WTC11 (cell line): ENCODE measurements around the gene SNRNP70. TPM values are rescaled to one million over a fixed set of nuclear protein-coding genes. Genes with fewer than 3 reads are reported as not detected.
A peak's percentile ranks its signal among the peaks of the same experiment; 100 is the strongest.

Experiments used
- CREB1 ChIP-seq: sonication (generic); formaldehyde crosslinking; IDR thresholded peaks from 2 replicates; pipeline ENCODE4 v1.8.0; 2023; ENCODE audit warnings: mild to moderate bottlenecking, missing genetic modification reagents
- ETV6 ChIP-seq: sonication (generic); formaldehyde crosslinking; IDR thresholded peaks from 2 replicates; pipeline ENCODE4 v1.8.1; 2022; ENCODE audit warnings: mild to moderate bottlenecking, missing genetic modification reagents
- FOXK1 ChIP-seq: sonication (generic); formaldehyde crosslinking; IDR thresholded peaks from 2 replicates; pipeline ENCODE4 v1.8.0; 2022; ENCODE audit warnings: mild to moderate bottlenecking, moderate library complexity, missing genetic modification reagents
- IRF2 ChIP-seq: sonication (generic); formaldehyde crosslinking; IDR thresholded peaks from 2 replicates; pipeline ENCODE4 v1.8.0; 2022; ENCODE audit warnings: low read depth, missing genetic modification reagents, borderline replicate concordance
- SOX15 ChIP-seq: fragments of 250-450 bp; sonication (Bioruptor Pico); IDR thresholded peaks from 2 replicates; pipeline ENCODE4 v1.9.0; 2021; ENCODE audit warnings: mild to moderate bottlenecking
- ZNF138 ChIP-seq: sonication (generic); formaldehyde crosslinking; conservative IDR thresholded peaks from 2 replicates; pipeline ENCODE4 v1.8.1; 2022; ENCODE audit warnings: mild to moderate bottlenecking, moderate library complexity, missing genetic modification reagents
- ZNF263 ChIP-seq: sonication (generic); formaldehyde crosslinking; IDR thresholded peaks from 2 replicates; pipeline ENCODE4 v1.8.1; 2022; ENCODE audit warnings: low read depth, mild to moderate bottlenecking, moderate library complexity, missing genetic modification reagents
- ZNF416 ChIP-seq: fragments of 250-450 bp; sonication (Bioruptor Pico); IDR thresholded peaks from 2 replicates; pipeline ENCODE4 v1.9.0; 2021; ENCODE audit warnings: mild to moderate bottlenecking, inconsistent platforms
- ZNF423 ChIP-seq: fragments of 250-450 bp; sonication (Bioruptor Pico); IDR thresholded peaks from 2 replicates; pipeline ENCODE4 v2.1.2; 2022; ENCODE audit warnings: mild to moderate bottlenecking, moderate library complexity
- total RNA-seq: library from RNA; stranded (reverse); gene quantifications from 3 replicates; pipeline ENCODE4 v1.2.3, GENCODE V29; 2021
- TF ChIP-seq, protein P1 (sequence below): sonication (generic); formaldehyde crosslinking; IDR thresholded peaks from 2 replicates; pipeline ENCODE4 v1.8.0; 2022; ENCODE audit warnings: missing genetic modification reagents
- TF ChIP-seq, protein P2 (sequence below): sonication (generic); formaldehyde crosslinking; conservative IDR thresholded peaks from 2 replicates; pipeline ENCODE4 v1.8.1; 2023; ENCODE audit warnings: mild to moderate bottlenecking, low read depth, missing genetic modification reagents, moderate library complexity
- TF ChIP-seq, protein P3 (sequence below): sonication (generic); formaldehyde crosslinking; IDR thresholded peaks from 2 replicates; pipeline ENCODE4 v1.8.1; 2023; ENCODE audit warnings: mild to moderate bottlenecking, moderate library complexity, missing genetic modification reagents
- TF ChIP-seq, protein P4 (sequence below): sonication (generic); formaldehyde crosslinking; IDR thresholded peaks from 2 replicates; pipeline ENCODE4 v1.8.1; 2022; ENCODE audit warnings: low read depth, missing genetic modification reagents, borderline replicate concordance
- TF ChIP-seq, protein P5 (sequence below): sonication (generic); formaldehyde crosslinking; IDR thresholded peaks from 2 replicates; pipeline ENCODE4 v1.8.1; 2022; ENCODE audit warnings: missing genetic modification reagents, borderline replicate concordance
- TF ChIP-seq, protein P6 (sequence below): fragments of 250-450 bp; sonication (Bioruptor Pico); IDR thresholded peaks from 2 replicates; pipeline ENCODE4 v2.1.2; 2022; ENCODE audit warnings: mild to moderate bottlenecking, moderate library complexity
- TF ChIP-seq, protein P7 (sequence below): fragments of 250-450 bp; sonication (Bioruptor Pico); IDR thresholded peaks from 2 replicates; pipeline ENCODE4 v1.9.0; 2021; ENCODE audit warnings: mild to moderate bottlenecking, borderline replicate concordance
- TF ChIP-seq, protein P8 (sequence below): sonication (generic); formaldehyde crosslinking; IDR thresholded peaks from 2 replicates; pipeline ENCODE4 v1.8.1; 2023; ENCODE audit warnings: mild to moderate bottlenecking, missing genetic modification reagents

SNRNP70 gene
- total RNA-seq, 1 experiment from 2014 or later = 266 TPM

DNA sequence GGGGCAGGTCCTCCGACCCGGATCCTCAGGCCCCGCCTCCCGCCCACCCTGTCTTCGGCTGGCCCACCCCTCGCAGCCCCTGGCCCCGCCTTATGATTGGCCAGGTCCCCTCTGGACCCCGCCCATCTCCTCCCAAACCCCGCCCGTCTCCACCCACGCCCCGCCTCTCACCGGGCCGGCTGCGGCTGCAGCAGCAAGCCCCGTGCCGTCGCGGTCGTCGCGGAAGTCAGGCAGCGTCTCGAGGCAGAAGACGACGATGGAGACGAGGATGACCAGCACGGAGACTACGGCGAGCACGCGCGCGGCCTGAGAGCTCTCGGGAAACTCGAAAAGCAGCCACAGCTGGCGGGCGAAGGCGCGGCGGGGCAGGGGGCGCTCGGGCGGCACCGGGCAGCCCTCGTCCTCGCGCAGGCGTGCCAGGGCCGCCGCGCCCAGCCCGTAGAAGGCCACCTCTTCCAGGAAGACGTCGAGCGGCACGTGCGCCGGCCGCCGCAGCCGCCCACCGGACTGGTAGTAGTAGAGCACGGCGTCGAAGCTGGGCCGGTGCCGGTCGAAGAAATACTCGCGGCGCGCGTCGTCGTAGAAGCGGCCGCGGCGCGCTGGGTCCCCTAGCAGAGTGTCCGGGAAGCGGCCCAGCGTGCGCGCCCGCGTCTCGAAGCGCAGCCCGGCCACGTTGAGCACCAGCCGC, 13.2 kb upstream of the SNRNP70 start (continued):
- TF ChIP-seq SOX15 = no peak
- TF ChIP-seq IRF2 (CRISPR knock-in tag) = no peak
- TF ChIP-seq, protein P1, sequence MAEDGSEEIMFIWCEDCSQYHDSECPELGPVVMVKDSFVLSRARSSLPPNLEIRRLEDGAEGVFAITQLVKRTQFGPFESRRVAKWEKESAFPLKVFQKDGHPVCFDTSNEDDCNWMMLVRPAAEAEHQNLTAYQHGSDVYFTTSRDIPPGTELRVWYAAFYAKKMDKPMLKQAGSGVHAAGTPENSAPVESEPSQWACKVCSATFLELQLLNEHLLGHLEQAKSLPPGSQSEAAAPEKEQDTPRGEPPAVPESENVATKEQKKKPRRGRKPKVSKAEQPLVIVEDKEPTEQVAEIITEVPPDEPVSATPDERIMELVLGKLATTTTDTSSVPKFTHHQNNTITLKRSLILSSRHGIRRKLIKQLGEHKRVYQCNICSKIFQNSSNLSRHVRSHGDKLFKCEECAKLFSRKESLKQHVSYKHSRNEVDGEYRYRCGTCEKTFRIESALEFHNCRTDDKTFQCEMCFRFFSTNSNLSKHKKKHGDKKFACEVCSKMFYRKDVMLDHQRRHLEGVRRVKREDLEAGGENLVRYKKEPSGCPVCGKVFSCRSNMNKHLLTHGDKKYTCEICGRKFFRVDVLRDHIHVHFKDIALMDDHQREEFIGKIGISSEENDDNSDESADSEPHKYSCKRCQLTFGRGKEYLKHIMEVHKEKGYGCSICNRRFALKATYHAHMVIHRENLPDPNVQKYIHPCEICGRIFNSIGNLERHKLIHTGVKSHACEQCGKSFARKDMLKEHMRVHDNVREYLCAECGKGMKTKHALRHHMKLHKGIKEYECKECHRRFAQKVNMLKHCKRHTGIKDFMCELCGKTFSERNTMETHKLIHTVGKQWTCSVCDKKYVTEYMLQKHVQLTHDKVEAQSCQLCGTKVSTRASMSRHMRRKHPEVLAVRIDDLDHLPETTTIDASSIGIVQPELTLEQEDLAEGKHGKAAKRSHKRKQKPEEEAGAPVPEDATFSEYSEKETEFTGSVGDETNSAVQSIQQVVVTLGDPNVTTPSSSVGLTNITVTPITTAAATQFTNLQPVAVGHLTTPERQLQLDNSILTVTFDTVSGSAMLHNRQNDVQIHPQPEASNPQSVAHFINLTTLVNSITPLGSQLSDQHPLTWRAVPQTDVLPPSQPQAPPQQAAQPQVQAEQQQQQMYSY (CRISPR knock-in tag) = peak; percentile 31; the same call in 1 of the 2 replicates
- TF ChIP-seq ZNF423 = no peak
- TF ChIP-seq FOXK1 (CRISPR knock-in tag) = peak; percentile 78
- TF ChIP-seq, protein P2, sequence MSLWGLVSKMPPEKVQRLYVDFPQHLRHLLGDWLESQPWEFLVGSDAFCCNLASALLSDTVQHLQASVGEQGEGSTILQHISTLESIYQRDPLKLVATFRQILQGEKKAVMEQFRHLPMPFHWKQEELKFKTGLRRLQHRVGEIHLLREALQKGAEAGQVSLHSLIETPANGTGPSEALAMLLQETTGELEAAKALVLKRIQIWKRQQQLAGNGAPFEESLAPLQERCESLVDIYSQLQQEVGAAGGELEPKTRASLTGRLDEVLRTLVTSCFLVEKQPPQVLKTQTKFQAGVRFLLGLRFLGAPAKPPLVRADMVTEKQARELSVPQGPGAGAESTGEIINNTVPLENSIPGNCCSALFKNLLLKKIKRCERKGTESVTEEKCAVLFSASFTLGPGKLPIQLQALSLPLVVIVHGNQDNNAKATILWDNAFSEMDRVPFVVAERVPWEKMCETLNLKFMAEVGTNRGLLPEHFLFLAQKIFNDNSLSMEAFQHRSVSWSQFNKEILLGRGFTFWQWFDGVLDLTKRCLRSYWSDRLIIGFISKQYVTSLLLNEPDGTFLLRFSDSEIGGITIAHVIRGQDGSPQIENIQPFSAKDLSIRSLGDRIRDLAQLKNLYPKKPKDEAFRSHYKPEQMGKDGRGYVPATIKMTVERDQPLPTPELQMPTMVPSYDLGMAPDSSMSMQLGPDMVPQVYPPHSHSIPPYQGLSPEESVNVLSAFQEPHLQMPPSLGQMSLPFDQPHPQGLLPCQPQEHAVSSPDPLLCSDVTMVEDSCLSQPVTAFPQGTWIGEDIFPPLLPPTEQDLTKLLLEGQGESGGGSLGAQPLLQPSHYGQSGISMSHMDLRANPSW (CRISPR knock-in tag) = no peak
- TF ChIP-seq, protein P3, sequence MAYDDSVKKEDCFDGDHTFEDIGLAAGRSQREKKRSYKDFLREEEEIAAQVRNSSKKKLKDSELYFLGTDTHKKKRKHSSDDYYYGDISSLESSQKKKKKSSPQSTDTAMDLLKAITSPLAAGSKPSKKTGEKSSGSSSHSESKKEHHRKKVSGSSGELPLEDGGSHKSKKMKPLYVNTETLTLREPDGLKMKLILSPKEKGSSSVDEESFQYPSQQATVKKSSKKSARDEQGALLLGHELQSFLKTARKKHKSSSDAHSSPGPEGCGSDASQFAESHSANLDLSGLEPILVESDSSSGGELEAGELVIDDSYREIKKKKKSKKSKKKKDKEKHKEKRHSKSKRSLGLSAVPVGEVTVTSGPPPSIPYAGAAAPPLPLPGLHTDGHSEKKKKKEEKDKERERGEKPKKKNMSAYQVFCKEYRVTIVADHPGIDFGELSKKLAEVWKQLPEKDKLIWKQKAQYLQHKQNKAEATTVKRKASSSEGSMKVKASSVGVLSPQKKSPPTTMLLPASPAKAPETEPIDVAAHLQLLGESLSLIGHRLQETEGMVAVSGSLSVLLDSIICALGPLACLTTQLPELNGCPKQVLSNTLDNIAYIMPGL (CRISPR knock-in tag) = peak; percentile 69; the same call in 1 of the 2 replicates
- peak; percentile 93 for TF ChIP-seq ETV6 (CRISPR knock-in tag)
- TF ChIP-seq ZNF263 = peak; percentile 55; the same call in 1 of the 2 replicates
- TF ChIP-seq, protein P4, sequence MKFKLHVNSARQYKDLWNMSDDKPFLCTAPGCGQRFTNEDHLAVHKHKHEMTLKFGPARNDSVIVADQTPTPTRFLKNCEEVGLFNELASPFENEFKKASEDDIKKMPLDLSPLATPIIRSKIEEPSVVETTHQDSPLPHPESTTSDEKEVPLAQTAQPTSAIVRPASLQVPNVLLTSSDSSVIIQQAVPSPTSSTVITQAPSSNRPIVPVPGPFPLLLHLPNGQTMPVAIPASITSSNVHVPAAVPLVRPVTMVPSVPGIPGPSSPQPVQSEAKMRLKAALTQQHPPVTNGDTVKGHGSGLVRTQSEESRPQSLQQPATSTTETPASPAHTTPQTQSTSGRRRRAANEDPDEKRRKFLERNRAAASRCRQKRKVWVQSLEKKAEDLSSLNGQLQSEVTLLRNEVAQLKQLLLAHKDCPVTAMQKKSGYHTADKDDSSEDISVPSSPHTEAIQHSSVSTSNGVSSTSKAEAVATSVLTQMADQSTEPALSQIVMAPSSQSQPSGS = peak; percentile 71; the same call in 1 of the 2 replicates
- TF ChIP-seq, protein P5, sequence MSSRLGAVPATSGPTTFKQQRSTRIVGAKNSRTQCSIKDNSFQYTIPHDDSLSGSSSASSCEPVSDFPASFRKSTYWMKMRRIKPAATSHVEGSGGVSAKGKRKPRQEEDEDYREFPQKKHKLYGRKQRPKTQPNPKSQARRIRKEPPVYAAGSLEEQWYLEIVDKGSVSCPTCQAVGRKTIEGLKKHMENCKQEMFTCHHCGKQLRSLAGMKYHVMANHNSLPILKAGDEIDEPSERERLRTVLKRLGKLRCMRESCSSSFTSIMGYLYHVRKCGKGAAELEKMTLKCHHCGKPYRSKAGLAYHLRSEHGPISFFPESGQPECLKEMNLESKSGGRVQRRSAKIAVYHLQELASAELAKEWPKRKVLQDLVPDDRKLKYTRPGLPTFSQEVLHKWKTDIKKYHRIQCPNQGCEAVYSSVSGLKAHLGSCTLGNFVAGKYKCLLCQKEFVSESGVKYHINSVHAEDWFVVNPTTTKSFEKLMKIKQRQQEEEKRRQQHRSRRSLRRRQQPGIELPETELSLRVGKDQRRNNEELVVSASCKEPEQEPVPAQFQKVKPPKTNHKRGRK (CRISPR knock-in tag) = no peak
- TF ChIP-seq, protein P6, sequence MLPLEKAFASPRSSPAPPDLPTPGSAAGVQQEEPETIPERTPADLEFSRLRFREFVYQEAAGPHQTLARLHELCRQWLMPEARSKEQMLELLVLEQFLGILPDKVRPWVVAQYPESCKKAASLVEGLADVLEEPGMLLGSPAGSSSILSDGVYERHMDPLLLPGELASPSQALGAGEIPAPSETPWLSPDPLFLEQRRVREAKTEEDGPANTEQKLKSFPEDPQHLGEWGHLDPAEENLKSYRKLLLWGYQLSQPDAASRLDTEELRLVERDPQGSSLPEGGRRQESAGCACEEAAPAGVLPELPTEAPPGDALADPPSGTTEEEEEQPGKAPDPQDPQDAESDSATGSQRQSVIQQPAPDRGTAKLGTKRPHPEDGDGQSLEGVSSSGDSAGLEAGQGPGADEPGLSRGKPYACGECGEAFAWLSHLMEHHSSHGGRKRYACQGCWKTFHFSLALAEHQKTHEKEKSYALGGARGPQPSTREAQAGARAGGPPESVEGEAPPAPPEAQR = no peak
- no peak for TF ChIP-seq ZNF138 (CRISPR knock-in tag)
- no peak for TF ChIP-seq ZNF416
- TF ChIP-seq CREB1 (CRISPR knock-in tag) = 0 out of 2 replicates have a peak, but pooled peaks have one; percentile 33
- TF ChIP-seq, protein P7, sequence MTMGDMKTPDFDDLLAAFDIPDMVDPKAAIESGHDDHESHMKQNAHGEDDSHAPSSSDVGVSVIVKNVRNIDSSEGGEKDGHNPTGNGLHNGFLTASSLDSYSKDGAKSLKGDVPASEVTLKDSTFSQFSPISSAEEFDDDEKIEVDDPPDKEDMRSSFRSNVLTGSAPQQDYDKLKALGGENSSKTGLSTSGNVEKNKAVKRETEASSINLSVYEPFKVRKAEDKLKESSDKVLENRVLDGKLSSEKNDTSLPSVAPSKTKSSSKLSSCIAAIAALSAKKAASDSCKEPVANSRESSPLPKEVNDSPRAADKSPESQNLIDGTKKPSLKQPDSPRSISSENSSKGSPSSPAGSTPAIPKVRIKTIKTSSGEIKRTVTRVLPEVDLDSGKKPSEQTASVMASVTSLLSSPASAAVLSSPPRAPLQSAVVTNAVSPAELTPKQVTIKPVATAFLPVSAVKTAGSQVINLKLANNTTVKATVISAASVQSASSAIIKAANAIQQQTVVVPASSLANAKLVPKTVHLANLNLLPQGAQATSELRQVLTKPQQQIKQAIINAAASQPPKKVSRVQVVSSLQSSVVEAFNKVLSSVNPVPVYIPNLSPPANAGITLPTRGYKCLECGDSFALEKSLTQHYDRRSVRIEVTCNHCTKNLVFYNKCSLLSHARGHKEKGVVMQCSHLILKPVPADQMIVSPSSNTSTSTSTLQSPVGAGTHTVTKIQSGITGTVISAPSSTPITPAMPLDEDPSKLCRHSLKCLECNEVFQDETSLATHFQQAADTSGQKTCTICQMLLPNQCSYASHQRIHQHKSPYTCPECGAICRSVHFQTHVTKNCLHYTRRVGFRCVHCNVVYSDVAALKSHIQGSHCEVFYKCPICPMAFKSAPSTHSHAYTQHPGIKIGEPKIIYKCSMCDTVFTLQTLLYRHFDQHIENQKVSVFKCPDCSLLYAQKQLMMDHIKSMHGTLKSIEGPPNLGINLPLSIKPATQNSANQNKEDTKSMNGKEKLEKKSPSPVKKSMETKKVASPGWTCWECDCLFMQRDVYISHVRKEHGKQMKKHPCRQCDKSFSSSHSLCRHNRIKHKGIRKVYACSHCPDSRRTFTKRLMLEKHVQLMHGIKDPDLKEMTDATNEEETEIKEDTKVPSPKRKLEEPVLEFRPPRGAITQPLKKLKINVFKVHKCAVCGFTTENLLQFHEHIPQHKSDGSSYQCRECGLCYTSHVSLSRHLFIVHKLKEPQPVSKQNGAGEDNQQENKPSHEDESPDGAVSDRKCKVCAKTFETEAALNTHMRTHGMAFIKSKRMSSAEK (CRISPR knock-in tag) = no peak
- TF ChIP-seq, protein P8, sequence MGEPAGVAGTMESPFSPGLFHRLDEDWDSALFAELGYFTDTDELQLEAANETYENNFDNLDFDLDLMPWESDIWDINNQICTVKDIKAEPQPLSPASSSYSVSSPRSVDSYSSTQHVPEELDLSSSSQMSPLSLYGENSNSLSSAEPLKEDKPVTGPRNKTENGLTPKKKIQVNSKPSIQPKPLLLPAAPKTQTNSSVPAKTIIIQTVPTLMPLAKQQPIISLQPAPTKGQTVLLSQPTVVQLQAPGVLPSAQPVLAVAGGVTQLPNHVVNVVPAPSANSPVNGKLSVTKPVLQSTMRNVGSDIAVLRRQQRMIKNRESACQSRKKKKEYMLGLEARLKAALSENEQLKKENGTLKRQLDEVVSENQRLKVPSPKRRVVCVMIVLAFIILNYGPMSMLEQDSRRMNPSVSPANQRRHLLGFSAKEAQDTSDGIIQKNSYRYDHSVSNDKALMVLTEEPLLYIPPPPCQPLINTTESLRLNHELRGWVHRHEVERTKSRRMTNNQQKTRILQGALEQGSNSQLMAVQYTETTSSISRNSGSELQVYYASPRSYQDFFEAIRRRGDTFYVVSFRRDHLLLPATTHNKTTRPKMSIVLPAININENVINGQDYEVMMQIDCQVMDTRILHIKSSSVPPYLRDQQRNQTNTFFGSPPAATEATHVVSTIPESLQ (CRISPR knock-in tag) = no peak
